Measurements from ENCODE around the gene MAST4.

The MAST4 gene

DNA sequence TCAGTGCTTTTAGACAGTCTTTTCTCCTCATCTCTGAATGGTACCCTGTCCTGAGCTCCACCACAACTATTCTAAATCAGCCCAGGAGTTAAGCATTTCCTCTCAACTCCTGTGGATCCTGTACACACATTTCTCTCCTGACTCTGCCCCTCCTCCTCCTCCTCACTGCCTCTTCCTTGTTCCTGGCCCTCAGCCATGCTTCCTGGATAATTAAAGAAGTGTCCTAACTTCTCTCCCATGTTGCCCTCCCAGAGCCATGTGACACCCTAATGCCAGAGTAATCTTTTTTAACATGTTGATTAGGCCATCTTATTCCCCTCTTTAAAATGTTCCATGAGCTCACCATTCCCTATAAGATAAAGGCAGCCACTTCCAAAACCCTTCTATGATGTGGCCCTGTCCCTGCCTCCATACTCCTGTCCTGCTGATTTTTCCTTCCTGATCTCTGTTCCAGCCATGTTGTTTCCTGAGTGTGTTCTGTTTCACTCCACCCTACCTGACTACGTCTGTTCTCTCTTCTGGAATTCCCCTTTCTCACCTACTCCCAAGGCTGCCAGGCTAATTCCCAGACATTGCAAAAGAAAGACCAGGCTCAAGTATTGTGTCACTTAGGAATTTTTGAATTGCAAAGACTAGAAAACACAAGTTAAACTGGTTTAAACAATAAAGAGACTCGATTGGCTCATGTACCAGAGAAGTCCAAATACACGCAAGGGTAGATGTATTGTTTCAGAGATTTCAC is 295.2 kb downstream of the MAST4 start:
- Histone ChIP-seq H3K27me3 (ENCODE audit: control insufficient read depth, insufficient read depth, low read length) (no peaks in the 10 kb centered on the region), H3K4me1 (ENCODE audit: control insufficient read depth, insufficient read depth, low read length) (peaks cover 9% of the 10 kb centered on the region), H3K9me3 (ENCODE audit: control insufficient read depth, insufficient read depth, low read length) (no peaks in the 10 kb centered on the region), H3K36me3 (ENCODE audit: control insufficient read depth, insufficient read depth, low read length) (no peaks in the 10 kb centered on the region), H3K4me3 (ENCODE audit: low read depth, low read length) (no peak overlapping the region), H3K9ac (ENCODE audit: low read depth, low read length) (no peak overlapping the region)

DNA sequence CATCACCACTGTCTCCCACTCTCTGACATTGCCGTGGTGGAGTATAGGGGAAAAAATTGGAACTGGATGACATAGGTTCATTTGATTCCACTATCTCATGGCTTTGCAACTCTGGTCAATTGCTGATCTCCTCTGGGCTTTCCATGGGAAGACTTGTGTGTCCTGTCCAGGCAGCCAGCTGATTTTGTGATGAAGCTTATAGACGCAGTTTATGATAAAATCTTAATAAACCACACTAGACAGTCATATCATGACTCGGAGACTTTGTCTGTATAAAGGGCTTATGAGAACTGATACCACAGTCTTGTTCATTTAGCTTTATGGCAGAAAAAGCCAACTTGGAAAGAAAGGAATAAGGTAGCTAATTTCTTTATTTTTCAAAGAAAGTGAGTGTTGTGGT is 296.5 kb downstream of the MAST4 start:
- no peak overlapping the region for H3K4me3 ChIP-seq (ENCODE audit: low read depth, low read length)
- no peaks in the 10 kb centered on the region for H3K27me3 ChIP-seq (ENCODE audit: control insufficient read depth, insufficient read depth, low read length)
- H3K36me3 ChIP-seq (ENCODE audit: control insufficient read depth, insufficient read depth, low read length), result no peaks in the 10 kb centered on the region
- peaks cover 13% of the 10 kb centered on the region for H3K4me1 ChIP-seq (ENCODE audit: control insufficient read depth, insufficient read depth, low read length)
- H3K9ac ChIP-seq (ENCODE audit: low read depth, low read length), result no peak overlapping the region
- no peaks in the 10 kb centered on the region for H3K9me3 ChIP-seq (ENCODE audit: control insufficient read depth, insufficient read depth, low read length)

DNA sequence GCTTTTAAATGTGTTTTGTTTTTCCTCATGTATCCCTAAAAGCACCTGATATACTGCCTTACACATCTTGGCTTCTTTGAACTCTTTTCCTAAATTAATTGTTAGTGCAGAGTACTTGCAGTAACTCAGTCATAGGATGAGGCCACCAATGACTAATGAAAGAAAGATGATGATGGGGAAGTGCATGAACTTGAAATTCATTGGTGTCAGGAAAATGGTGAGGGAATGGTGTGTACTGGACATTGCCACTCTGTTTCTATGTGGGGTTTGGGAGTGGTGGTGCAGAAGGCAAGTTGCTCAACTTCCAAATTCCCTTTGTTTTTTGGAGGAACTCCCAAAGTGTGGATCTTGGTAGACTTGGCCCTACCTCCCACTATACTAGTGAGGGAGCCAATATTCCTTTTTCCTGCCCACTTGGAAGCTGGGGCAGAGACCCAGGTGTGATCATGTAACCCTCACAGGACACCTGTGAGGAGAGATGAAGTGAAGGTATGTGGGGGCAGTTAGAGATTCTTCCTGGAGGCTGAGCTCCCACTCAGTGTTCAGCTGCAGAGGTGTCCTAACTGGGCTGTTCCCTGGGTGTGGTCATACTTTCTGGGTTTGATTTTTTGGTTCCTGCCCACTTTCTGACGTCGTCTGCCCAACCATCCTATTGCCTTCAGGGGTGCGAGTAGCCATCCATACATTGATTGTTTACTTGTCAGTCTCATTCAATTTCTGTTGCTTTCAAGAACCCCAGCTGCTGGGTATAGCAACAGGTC is 298.5 kb downstream of the MAST4 start:
- no peaks in the 10 kb centered on the region for H3K27me3 ChIP-seq (ENCODE audit: control insufficient read depth, insufficient read depth, low read length)
- H3K9me3 ChIP-seq (ENCODE audit: control insufficient read depth, insufficient read depth, low read length), result no peaks in the 10 kb centered on the region
- H3K4me3 ChIP-seq (ENCODE audit: low read depth, low read length), result no peak overlapping the region
- no peak overlapping the region for H3K9ac ChIP-seq (ENCODE audit: low read depth, low read length)
- peaks cover 17% of the 10 kb centered on the region for H3K4me1 ChIP-seq (ENCODE audit: control insufficient read depth, insufficient read depth, low read length)
- H3K36me3 ChIP-seq (ENCODE audit: control insufficient read depth, insufficient read depth, low read length), result no peaks in the 10 kb centered on the region

DNA sequence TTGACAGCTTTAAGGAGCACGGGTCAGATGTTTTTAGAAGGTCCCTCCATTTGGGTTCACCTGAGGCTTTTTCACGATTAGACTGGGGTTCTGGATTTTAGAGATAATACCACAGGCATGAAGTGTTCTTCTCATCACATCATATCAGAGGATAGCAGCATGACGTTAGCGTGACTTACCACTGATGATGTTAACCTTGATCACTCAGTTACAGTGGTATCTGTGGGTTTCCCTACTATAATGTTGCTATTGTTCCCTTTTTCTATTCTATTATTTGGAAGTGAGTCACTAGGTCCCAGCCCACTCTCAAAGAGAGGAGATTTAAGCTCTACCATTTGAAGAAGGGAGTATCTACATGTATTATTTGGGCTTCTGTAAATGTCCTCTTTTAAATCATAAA is 300.0 kb downstream of the MAST4 start:
- Histone ChIP-seq H3K27me3 (ENCODE audit: control insufficient read depth, insufficient read depth, low read length) (no peaks in the 10 kb centered on the region), H3K4me1 (ENCODE audit: control insufficient read depth, insufficient read depth, low read length) (peaks cover 15% of the 10 kb centered on the region), H3K4me3 (ENCODE audit: low read depth, low read length) (no peak overlapping the region), H3K9ac (ENCODE audit: low read depth, low read length) (no peak overlapping the region), H3K9me3 (ENCODE audit: control insufficient read depth, insufficient read depth, low read length) (no peaks in the 10 kb centered on the region), H3K36me3 (ENCODE audit: control insufficient read depth, insufficient read depth, low read length) (no peaks in the 10 kb centered on the region)

DNA sequence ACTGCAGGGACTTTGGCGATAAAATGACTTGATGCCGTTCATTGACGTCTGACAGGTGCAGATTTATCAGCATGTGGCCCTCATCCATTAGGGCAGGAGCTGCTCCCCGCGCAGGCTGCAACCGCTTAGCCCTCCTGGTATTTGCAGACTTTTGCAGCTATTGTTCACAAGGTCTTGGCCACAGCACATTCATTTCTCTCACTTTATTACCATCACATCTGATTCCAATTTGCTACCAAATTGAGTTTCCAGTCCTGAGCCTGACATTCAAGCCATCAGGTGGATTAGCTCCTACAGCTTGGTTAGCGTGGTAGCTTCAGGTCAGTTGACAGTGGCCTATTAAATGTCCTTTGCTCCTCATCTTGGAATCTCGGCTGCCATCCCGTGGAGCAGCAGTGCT is 301.2 kb downstream of the MAST4 start:
- peaks cover 8% of the 10 kb centered on the region for H3K4me1 ChIP-seq (ENCODE audit: control insufficient read depth, insufficient read depth, low read length)
- no peak overlapping the region for H3K9ac ChIP-seq (ENCODE audit: low read depth, low read length)
- H3K9me3 ChIP-seq (ENCODE audit: control insufficient read depth, insufficient read depth, low read length), result no peaks in the 10 kb centered on the region
- no peak overlapping the region for H3K4me3 ChIP-seq (ENCODE audit: low read depth, low read length)
- H3K27me3 ChIP-seq (ENCODE audit: control insufficient read depth, insufficient read depth, low read length), result peaks cover 6% of the 10 kb centered on the region
- no peaks in the 10 kb centered on the region for H3K36me3 ChIP-seq (ENCODE audit: control insufficient read depth, insufficient read depth, low read length)

DNA sequence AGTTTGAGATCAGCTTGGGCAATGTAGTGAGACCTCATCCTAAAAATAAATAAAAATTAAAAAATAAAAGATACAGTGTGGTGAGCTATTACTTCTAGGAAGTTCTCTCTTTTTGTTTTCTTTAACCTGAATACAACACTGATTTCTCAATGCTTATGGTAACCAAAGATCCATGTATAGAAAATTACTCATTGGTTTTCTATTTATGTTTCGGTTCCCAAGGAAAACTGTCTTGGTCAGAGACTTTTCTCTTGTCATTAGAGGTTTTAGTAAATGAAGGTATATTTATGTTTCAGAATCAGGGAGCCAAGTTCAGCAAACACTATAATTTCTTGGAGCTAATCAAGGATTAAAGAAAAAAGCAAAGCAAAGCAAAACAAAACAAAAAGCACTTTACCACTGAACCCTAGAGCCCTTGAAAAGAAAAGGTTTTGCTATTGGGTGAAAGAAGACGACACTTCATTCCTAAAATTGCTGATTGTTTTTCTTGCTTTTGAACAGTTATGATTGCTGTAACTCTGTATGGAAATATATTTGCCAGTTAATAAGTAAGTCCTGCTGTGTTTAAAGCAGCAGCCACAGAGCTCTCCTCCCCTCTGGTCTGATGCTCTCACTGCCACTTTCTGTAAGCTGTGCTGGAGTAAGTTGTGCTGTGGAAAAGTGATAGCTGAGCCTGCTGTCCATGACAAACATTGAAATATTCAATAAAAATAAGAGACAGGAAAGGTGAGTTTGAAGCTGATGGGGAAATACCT is 302.2 kb downstream of the MAST4 start:
- Histone ChIP-seq H3K9me3 (ENCODE audit: control insufficient read depth, insufficient read depth, low read length) (no peaks in the 10 kb centered on the region), H3K36me3 (ENCODE audit: control insufficient read depth, insufficient read depth, low read length) (no peaks in the 10 kb centered on the region), H3K4me3 (ENCODE audit: low read depth, low read length) (no peak overlapping the region), H3K9ac (ENCODE audit: low read depth, low read length) (no peak overlapping the region), H3K4me1 (ENCODE audit: control insufficient read depth, insufficient read depth, low read length) (peaks cover 9% of the 10 kb centered on the region), H3K27me3 (ENCODE audit: control insufficient read depth, insufficient read depth, low read length) (peaks cover 16% of the 10 kb centered on the region)

DNA sequence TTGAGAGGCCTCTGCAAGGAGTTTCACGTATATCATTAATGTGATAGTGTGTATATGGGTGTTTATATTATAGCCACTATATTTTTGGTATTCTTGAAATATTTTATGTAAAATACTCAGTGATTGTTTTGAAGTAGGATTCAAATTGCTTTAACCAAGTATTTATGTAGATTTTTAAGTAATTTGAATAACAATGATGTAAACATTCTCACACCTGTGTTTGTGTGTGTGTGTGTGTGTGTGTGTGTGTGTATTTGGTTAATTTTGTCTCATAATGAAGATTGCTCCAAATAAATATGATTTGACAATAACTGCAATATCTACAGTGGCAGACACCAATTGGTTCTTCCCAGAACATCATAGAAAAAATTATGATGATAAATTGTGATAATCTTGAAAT is 307.0 kb downstream of the MAST4 start:
- Histone ChIP-seq H3K4me3 (ENCODE audit: low read depth, low read length) (no peak overlapping the region), H3K36me3 (ENCODE audit: control insufficient read depth, insufficient read depth, low read length) (no peaks in the 10 kb centered on the region), H3K4me1 (ENCODE audit: control insufficient read depth, insufficient read depth, low read length) (peaks cover 25% of the 10 kb centered on the region), H3K27me3 (ENCODE audit: control insufficient read depth, insufficient read depth, low read length) (peaks cover 50% of the 10 kb centered on the region), H3K9ac (ENCODE audit: low read depth, low read length) (no peak overlapping the region), H3K9me3 (ENCODE audit: control insufficient read depth, insufficient read depth, low read length) (no peaks in the 10 kb centered on the region)

DNA sequence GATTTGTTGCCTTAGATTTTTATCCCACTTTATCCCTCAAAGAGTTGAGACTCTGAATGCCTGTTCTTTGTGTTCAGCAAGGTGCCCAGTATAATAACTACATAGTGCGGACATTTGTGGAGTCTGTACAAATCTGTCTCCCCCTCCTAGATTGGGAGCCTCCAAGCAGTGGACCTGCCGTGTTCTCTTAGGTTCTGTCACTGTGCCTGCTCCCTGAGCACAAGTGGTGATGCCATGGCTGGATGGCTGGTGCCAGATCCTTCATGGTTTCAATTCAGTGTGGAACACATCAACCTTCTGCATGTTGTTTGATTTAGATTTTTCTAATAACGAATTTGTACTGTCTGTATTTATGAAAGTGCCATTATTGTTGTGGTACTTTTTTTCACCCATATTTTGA is 307.5 kb downstream of the MAST4 start:
- Histone ChIP-seq H3K4me3 (ENCODE audit: low read depth, low read length) (no peak overlapping the region), H3K4me1 (ENCODE audit: control insufficient read depth, insufficient read depth, low read length) (peaks cover 29% of the 10 kb centered on the region), H3K27me3 (ENCODE audit: control insufficient read depth, insufficient read depth, low read length) (peaks cover 55% of the 10 kb centered on the region)

DNA sequence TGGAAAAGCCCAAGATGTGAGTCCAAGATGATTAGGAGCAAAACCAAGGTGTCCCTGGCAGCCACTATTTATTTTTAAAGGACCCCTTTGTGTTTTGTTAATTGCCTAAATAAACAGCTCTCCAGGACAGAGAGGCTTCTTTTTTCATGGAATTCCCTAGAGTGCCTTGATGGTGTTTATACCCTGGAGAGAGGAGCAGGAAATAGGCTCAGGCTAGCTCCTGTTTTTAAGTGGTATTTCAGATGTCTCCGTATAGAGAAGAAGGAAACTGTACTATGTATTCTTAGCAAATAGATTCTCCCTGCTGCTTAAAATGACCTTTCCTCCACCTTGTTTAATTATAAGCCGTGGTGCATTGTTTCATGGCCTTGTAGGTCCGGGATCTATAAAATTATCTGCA is 308.0 kb downstream of the MAST4 start:
- Histone ChIP-seq H3K4me1 (ENCODE audit: control insufficient read depth, insufficient read depth, low read length) (peaks cover 26% of the 10 kb centered on the region), H3K27me3 (ENCODE audit: control insufficient read depth, insufficient read depth, low read length) (peaks cover 59% of the 10 kb centered on the region), H3K4me3 (ENCODE audit: low read depth, low read length) (no peak overlapping the region), H3K9me3 (ENCODE audit: control insufficient read depth, insufficient read depth, low read length) (no peaks in the 10 kb centered on the region), H3K9ac (ENCODE audit: low read depth, low read length) (no peak overlapping the region), H3K36me3 (ENCODE audit: control insufficient read depth, insufficient read depth, low read length) (no peaks in the 10 kb centered on the region)

More for the DNA sequence above, 307.5 kb downstream of the MAST4 start:
- no peaks in the 10 kb centered on the region for H3K36me3 ChIP-seq (ENCODE audit: control insufficient read depth, insufficient read depth, low read length)
- no peaks in the 10 kb centered on the region for H3K9me3 ChIP-seq (ENCODE audit: control insufficient read depth, insufficient read depth, low read length)
- H3K9ac ChIP-seq (ENCODE audit: low read depth, low read length), result no peak overlapping the region

DNA sequence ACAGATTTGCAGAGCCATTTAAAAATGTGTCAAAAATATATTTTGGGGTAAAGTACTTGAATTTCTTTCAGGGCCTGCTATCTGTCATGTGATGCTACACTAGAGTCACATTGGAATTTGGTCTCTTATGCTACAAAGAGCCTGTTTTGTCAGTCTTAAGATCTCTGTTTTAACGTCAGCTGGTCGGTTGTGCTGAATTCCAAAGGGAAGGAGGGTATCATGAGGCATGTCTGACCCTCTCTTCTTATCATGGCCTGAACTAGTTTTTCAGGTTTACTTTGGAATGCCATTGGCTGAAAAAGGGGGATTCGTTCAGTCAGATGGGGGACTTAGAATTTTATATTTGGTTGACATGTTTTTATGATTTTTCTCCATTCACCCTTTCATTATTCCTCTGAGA is 309.8 kb downstream of the MAST4 start:
- Histone ChIP-seq H3K9ac (ENCODE audit: low read depth, low read length) (no peak overlapping the region), H3K4me1 (ENCODE audit: control insufficient read depth, insufficient read depth, low read length) (peaks cover 26% of the 10 kb centered on the region), H3K9me3 (ENCODE audit: control insufficient read depth, insufficient read depth, low read length) (no peaks in the 10 kb centered on the region), H3K36me3 (ENCODE audit: control insufficient read depth, insufficient read depth, low read length) (no peaks in the 10 kb centered on the region), H3K27me3 (ENCODE audit: control insufficient read depth, insufficient read depth, low read length) (peaks cover 59% of the 10 kb centered on the region), H3K4me3 (ENCODE audit: low read depth, low read length) (no peak overlapping the region)

DNA sequence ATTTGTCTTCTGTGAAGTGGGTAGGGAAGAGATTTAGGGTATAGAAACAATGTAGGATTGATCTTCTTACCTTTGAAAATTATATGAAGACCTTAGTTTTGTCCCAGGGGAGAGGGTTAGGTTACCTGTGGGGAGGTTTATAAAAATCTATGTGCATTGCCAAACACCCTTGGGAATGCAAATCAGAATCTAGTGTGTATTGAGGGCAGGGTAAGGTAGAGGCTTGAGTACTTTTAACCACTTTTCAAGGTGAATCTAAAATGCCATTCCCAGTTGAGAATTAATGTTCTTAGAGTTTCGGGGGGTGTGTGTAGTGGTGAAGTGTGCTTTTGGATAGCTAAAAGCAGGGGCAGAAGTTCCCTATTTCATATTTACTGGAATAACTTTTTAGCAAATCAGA is 312.0 kb downstream of the MAST4 start:
- no peaks in the 10 kb centered on the region for H3K36me3 ChIP-seq (ENCODE audit: control insufficient read depth, insufficient read depth, low read length)
- no peaks in the 10 kb centered on the region for H3K9me3 ChIP-seq (ENCODE audit: control insufficient read depth, insufficient read depth, low read length)
- peaks cover 26% of the 10 kb centered on the region for H3K4me1 ChIP-seq (ENCODE audit: control insufficient read depth, insufficient read depth, low read length)
- no peak overlapping the region for H3K9ac ChIP-seq (ENCODE audit: low read depth, low read length)
- no peak overlapping the region for H3K4me3 ChIP-seq (ENCODE audit: low read depth, low read length)
- peaks cover 44% of the 10 kb centered on the region for H3K27me3 ChIP-seq (ENCODE audit: control insufficient read depth, insufficient read depth, low read length)
